IPS DF 6.9 (cell line): ENCODE data around the gene FRA10AC1.

Experiments
- DNase-seq: peaks from one replicate; pipeline ENCODE4 v3.0.0-alpha.2; 2013; ENCODE audit warnings: low read depth, low spot score
- H3K27ac ChIP-seq: one replicate; pipeline ENCODE4 v1.5.1; 2013; ENCODE audit warnings: low read length, control low read depth
- H3K27me3 ChIP-seq: 2 replicates; pipeline ENCODE4 v1.6.1; 2013; ENCODE audit warnings: mild to moderate bottlenecking, low read length; ENCODE audit not compliant: control insufficient read depth, insufficient read depth
- H3K36me3 ChIP-seq: 2 replicates; pipeline ENCODE4 v1.6.1; 2013; ENCODE audit warnings: low read length; ENCODE audit not compliant: control insufficient read depth, insufficient read depth
- H3K4me1 ChIP-seq: 2 replicates; pipeline ENCODE4 v1.6.1; 2013; ENCODE audit warnings: low read length; ENCODE audit not compliant: control insufficient read depth, insufficient read depth
- H3K4me3 ChIP-seq: 2 replicates; pipeline ENCODE4 v1.5.1; 2013; ENCODE audit warnings: mild to moderate bottlenecking, low read length
- H3K9me3 ChIP-seq: 2 replicates; pipeline ENCODE4 v1.6.1; 2013; ENCODE audit warnings: low read length, inconsistent platforms; ENCODE audit not compliant: control insufficient read depth, insufficient read depth
- WGBS: extraction: QIAGEN DNeasy Blood & Tissue Kit; methylation state at CpG from one replicate; pipeline ENCODE4 v1.1.7; 2013; ENCODE audit warnings: mixed read lengths, missing lambda C conversion rate; ENCODE audit not compliant: insufficient read length, insufficient coverage; 5-methylcytosine and 5-hydroxymethylcytosine counted together

Gene FRA10AC1

DNA sequence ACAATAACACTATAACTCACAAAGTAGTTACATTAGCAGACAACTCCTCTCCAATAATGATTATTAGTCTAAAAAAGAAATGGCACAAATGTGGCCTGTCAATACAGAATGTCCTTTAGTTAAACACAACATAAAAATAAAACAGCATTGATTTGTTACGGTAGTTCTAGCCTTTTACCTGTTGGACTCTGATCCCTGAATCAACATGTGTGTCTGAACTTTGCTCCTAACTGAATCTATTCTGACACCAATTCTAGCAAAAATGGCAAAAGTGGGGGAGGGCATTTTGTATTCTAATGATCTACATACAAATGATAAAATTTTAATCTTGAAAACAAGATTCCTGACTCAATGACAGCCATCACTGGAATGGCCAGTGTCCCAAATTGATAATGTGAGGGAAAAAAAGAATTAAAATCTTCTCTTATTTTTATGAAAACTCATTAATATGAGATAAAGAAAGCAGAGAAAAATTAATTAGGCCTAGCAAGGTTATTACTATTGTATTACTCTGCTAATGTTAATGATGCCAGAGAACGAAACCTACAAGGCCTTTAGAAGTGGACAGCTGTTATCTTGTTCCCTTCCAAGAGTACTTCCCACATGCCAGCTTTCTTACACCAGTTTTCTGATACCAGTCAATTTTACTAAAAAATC is 30.2 kb downstream of the FRA10AC1 start:
- no peaks in the 10 kb centered on the region for H3K36me3 ChIP-seq
- whole genome bisulfite sequencing = no CpG with 5 or more reads among the region's 2 CpGs
- no peak overlapping the region for H3K27ac ChIP-seq
- H3K4me3 ChIP-seq = no peak overlapping the region
- no peaks in the 10 kb centered on the region for H3K9me3 ChIP-seq
- H3K4me1 ChIP-seq = no peaks in the 10 kb centered on the region
- H3K27me3 ChIP-seq = no peaks in the 10 kb centered on the region
- DNase-seq = no peak

DNA sequence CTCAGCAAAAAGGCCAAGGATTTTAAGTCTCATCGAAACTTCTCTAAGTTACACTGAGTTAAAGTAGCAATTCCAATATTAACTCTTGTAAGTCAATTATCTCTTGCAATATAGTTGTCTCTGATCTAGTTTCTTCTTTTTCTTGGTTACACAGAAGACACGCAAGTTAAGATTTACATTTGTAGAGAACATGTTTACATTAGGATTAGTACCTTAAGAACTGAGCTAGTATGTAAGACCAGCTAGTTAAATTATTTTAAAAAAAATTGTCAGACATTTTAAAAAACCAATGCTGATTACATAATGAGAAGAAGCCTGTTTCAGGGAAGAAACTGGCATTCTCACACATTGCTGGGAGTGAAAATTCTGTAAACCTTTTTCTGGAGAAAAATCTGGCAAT is 31.4 kb downstream of the FRA10AC1 start:
- H3K36me3 ChIP-seq = no peaks in the 10 kb centered on the region

DNA sequence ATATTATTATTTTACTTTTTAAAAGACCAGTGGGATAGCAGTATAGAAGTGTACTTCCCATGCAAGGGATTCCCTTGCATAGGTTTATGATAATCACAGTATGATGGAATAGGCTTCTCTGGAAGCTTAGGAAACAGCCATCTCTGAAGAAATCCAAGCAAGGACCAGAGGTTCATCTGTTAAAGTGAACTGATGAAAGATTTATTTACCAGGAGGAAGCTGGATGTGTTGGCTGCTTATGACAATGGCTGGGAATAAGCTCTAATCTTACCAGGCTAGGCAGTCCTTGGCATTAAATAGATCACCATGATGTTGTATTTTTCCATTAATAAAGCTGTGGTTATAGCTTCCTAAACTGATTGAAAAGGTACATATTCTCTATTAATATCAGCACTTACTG is 32.0 kb downstream of the FRA10AC1 start:
- no peak for DNase-seq
- no peak overlapping the region for H3K27ac ChIP-seq
- H3K4me3 ChIP-seq = no peak overlapping the region
- H3K27me3 ChIP-seq = no peaks in the 10 kb centered on the region
- H3K4me1 ChIP-seq = no peaks in the 10 kb centered on the region
- no peaks in the 10 kb centered on the region for H3K36me3 ChIP-seq
- H3K9me3 ChIP-seq = no peaks in the 10 kb centered on the region

More for the DNA sequence above, 31.4 kb downstream of the FRA10AC1 start:
- no peak overlapping the region for H3K27ac ChIP-seq
- no peak for DNase-seq
- no peak overlapping the region for H3K4me3 ChIP-seq
- no peaks in the 10 kb centered on the region for H3K9me3 ChIP-seq
- H3K4me1 ChIP-seq = no peaks in the 10 kb centered on the region
- no peaks in the 10 kb centered on the region for H3K27me3 ChIP-seq
- no CpG with 5 or more reads among the region's 2 CpGs for WGBS

DNA sequence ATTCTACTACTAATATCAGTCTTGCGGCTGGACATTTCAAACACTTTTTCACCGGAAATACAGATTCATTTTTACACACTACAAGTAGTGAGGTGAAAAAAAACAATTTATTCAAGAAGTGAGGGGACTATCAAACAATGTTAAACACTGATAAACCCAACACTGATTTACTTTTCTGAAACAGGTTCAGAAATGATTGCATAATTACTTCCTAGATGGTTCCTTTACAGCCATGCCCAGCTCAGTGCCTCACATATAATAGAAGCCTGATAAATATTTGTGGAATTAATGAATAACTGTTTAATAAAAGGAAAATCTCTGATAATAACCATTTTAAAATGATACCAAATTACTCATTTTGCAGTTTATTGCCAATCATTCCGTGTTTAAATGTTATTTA is 34.6 kb downstream of the FRA10AC1 start:
- no peak overlapping the region for H3K4me3 ChIP-seq
- WGBS = no CpG with 5 or more reads among the region's 3 CpGs
- DNase-seq = no peak
- H3K27ac ChIP-seq = no peak overlapping the region
- H3K9me3 ChIP-seq = no peaks in the 10 kb centered on the region
- no peaks in the 10 kb centered on the region for H3K4me1 ChIP-seq
- H3K36me3 ChIP-seq = no peaks in the 10 kb centered on the region
- no peaks in the 10 kb centered on the region for H3K27me3 ChIP-seq

DNA sequence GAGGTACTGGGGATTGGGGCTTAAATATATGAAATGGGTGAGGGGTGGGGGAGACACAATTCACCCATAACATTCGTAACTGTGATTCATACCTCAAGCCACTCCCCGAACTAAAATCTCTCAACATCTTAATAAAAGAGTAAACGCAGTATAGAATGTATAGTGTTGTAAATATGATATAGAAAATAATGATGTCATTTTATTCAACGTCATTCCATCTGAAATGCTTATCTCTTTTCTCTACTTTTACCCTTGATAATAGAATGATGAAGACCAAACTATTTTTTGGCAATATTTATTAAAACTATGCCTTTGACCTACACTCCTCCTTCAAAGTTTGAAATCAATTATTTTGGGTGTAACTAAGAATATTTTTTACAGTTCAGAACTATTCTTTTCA is 36.4 kb downstream of the FRA10AC1 start:
- no peak for DNase-seq
- no peak overlapping the region for H3K4me3 ChIP-seq
- WGBS = 100% methylated on average over 1 of the region's 4 CpGs

DNA sequence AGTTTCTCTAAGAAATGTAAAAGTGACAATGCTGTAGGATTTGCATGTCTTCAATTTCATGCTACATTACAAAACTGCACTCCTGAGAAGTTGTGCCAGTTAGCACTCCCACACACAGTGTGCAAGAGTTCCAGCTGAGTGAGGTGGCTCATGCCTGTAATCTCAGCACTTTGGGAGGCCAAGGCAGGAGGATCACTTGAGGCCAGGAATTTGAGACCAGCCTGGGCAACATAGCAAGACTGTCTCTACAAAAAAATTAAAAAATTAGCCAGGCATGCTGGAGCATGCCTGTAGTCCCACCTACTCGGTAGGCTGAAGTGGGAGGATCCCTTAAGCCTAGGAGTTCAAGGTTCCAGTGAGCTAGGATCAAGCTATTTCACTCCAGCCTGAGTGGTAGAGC is 44.6 kb downstream of the FRA10AC1 start:
- no peaks in the 10 kb centered on the region for H3K27me3 ChIP-seq
- WGBS = no CpG with 5 or more reads among the region's 1 CpG

More for the DNA sequence above, 36.4 kb downstream of the FRA10AC1 start:
- Histone ChIP-seq H3K9me3 (no peaks in the 10 kb centered on the region), H3K27ac (no peak overlapping the region), H3K36me3 (no peaks in the 10 kb centered on the region), H3K27me3 (no peaks in the 10 kb centered on the region), H3K4me1 (no peaks in the 10 kb centered on the region)

DNA sequence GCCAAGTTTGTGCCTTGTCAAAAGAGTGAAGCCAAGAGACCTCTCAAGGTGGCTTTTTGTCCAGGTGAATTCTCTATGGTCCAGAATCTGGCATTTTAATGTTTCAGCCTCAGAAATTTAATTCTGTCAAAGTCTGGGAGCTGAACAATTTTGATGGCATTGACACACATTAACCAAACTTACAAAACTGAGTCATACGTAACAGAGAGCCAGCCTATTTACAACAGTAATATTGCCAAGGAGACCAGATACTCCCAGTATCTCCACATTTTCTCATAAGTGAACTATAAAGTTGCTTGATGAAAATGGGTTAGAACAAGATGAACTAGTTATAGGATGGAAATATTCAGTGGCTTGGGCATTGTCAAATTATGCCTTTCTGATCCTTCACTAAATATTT is 46.2 kb downstream of the FRA10AC1 start:
- Histone ChIP-seq H3K4me1 (no peaks in the 10 kb centered on the region), H3K36me3 (no peaks in the 10 kb centered on the region), H3K9me3 (no peaks in the 10 kb centered on the region), H3K4me3 (no peak overlapping the region), H3K27ac (no peak overlapping the region), H3K27me3 (no peaks in the 10 kb centered on the region)
- no peak for DNase-seq
- no CpG with 5 or more reads among the region's 1 CpG for WGBS

More for the DNA sequence above, 44.6 kb downstream of the FRA10AC1 start:
- Histone ChIP-seq H3K4me1 (no peaks in the 10 kb centered on the region), H3K9me3 (no peaks in the 10 kb centered on the region), H3K27ac (no peak overlapping the region), H3K4me3 (no peak overlapping the region), H3K36me3 (no peaks in the 10 kb centered on the region)
- no peak for DNase-seq

DNA sequence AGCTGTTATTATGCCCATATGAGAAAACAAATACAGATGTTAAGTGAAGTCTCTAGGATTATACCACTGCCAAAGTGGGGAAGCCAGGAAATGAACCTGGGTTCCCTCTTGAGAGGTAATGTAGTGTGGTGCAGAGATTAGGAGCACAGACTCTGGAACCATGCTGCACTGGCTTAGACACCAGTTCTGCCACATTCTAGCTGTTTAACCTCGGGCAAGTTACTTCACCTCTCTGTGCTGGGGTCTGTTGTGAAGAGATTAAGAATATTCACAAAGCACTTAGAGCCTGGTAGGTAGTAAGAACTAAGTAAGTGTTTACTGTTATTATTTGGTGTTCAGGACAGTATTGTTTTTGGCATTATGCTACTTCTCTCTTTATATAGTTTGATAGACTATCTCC is 48.2 kb downstream of the FRA10AC1 start:
- WGBS = no CpG with 5 or more reads among the region's 1 CpG
- no peak for DNase-seq
- H3K36me3 ChIP-seq = no peaks in the 10 kb centered on the region
- H3K4me1 ChIP-seq = no peaks in the 10 kb centered on the region
- no peak overlapping the region for H3K27ac ChIP-seq
- H3K9me3 ChIP-seq = no peaks in the 10 kb centered on the region
- H3K4me3 ChIP-seq = no peak overlapping the region
- no peaks in the 10 kb centered on the region for H3K27me3 ChIP-seq

DNA sequence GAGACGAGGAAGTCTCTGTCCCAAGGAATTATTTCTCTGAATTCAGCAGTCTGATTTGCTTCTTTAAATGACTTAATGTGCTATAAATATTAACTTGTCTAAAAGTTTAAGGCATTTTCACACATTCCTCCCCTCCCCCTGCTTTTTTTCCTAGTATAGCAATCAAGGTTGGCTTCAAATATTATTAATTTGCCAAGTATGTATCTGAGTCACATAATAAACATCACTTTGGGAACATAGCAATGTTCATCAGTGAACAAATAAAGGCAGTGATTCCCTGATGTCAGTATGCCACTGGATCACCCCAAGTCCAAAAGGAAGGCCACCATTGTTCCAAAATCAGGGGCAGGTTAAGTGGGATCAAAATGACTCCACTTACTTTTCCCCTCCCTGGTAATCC is 49.5 kb downstream of the FRA10AC1 start:
- H3K4me1 ChIP-seq = no peaks in the 10 kb centered on the region
- no peaks in the 10 kb centered on the region for H3K36me3 ChIP-seq
- no peak overlapping the region for H3K27ac ChIP-seq

DNA sequence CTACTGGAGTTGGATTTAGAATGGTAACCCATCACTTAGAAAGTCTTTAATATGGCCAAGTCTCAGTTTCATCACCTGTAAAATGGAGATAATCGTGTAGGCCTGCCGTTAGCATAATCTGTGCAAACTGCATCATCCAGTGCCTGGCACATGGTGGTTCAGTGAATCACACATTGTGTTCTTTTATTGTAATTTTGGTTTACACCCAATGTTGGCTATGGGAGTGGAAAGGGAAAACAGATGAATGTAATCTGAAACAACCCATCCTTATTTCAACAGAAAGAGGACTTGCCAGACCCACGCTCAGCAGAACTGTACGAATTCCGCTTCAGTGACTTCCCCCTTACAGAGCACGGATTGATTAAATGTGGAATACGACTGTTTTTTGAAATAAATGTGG is 62.6 kb downstream of the FRA10AC1 start:
- H3K36me3 ChIP-seq = no peaks in the 10 kb centered on the region
- no CpG with 5 or more reads among the region's 7 CpGs for WGBS
- DNase-seq = no peak

More for the DNA sequence above, 49.5 kb downstream of the FRA10AC1 start:
- DNase-seq = no peak
- Histone ChIP-seq H3K4me3 (no peak overlapping the region), H3K9me3 (no peaks in the 10 kb centered on the region), H3K27me3 (no peaks in the 10 kb centered on the region)
- no CpG with 5 or more reads among the region's 1 CpG for WGBS

More for the DNA sequence above, 62.6 kb downstream of the FRA10AC1 start:
- no peaks in the 10 kb centered on the region for H3K9me3 ChIP-seq
- no peaks in the 10 kb centered on the region for H3K4me1 ChIP-seq
- H3K27me3 ChIP-seq = no peaks in the 10 kb centered on the region
- H3K27ac ChIP-seq = no peak overlapping the region
- no peak overlapping the region for H3K4me3 ChIP-seq
